RWPE1 (cell line): ENCODE data around the gene MYO5A.
"Not testable (repeated sequence)": the region's sequence is repeated elsewhere in the genome, so short reads cannot be mapped to it uniquely, and the experiment has no call there.

Source experiments
- CTCF ChIA-PET: fragments of 350-600 bp; sonication (Branson Sonifier 250); formaldehyde crosslinking; extraction: SDS; loops from one replicate; lab custom pipeline; 2021; lab: Yijun Ruan, JAX
- POLR2A ChIA-PET: fragments of 400-600 bp; formaldehyde crosslinking; extraction: SDS; loops from one replicate; lab custom pipeline; 2020; ENCODE audit warnings: antibody characterized with exemption; ENCODE audit not compliant: low non-redundant PET; lab: Yijun Ruan, JAX
- DNase-seq: peaks from one replicate; pipeline ENCODE4 v3.0.0; 2012; ENCODE audit warnings: low spot score
- H3K27ac ChIP-seq: fragments of 450-650 bp; 2 replicates; pipeline ENCODE4 v1.5.1; 2017
- TF ChIP-seq, protein P1 (sequence below): fragments of 450-650 bp; conservative IDR thresholded peaks from 2 replicates; pipeline ENCODE4 v1.5.1; 2017; ENCODE audit warnings: low read depth, mild to moderate bottlenecking

MYO5A gene

DNA sequence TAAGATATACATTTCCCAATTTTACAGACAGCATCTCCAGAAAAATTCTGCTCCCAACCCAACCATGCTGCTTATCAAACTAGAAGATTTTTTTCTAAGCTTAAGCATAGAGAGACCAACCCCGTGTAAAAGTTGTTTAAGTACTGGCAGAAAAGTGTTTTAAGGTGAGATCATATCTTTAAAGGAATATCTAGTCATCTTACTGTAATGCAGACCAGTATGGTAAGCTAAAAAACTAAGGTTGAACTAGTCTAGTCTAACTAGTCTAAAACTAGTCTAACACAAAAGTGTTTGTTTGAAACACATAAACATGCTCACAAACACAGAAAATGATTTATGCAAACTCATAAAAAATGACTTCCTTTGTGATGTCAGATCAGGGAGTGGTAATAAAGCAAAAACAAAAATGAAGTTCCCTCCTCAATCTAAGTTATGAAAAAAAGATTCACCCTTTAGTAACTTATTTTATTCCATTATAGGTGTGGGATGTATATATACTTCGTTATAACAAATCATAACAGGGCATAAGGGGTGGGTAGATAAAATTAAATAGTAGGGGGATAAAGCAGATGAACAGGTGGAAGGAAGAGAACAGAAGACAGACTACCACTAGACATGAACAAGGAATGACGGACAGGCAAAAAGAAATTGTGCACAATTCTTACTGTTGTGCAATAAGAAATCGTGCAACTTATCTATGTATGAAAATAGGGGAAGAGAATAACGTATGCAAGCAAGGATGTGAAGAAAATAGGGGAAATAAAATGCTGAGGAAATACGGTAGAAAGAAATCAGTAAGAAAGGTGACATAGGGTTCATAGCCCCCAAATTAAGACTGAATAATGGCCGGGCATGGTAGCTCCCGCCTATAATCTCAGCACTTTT is 10.0 kb downstream of the MYO5A start:
- TF ChIP-seq, protein P1, sequence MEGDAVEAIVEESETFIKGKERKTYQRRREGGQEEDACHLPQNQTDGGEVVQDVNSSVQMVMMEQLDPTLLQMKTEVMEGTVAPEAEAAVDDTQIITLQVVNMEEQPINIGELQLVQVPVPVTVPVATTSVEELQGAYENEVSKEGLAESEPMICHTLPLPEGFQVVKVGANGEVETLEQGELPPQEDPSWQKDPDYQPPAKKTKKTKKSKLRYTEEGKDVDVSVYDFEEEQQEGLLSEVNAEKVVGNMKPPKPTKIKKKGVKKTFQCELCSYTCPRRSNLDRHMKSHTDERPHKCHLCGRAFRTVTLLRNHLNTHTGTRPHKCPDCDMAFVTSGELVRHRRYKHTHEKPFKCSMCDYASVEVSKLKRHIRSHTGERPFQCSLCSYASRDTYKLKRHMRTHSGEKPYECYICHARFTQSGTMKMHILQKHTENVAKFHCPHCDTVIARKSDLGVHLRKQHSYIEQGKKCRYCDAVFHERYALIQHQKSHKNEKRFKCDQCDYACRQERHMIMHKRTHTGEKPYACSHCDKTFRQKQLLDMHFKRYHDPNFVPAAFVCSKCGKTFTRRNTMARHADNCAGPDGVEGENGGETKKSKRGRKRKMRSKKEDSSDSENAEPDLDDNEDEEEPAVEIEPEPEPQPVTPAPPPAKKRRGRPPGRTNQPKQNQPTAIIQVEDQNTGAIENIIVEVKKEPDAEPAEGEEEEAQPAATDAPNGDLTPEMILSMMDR: no peak
- H3K27ac ChIP-seq: no peak overlapping the region
- POLR2A ChIA-PET: no interaction called here
- DNase-seq: no peak
- CTCF ChIA-PET: no interaction called here

DNA sequence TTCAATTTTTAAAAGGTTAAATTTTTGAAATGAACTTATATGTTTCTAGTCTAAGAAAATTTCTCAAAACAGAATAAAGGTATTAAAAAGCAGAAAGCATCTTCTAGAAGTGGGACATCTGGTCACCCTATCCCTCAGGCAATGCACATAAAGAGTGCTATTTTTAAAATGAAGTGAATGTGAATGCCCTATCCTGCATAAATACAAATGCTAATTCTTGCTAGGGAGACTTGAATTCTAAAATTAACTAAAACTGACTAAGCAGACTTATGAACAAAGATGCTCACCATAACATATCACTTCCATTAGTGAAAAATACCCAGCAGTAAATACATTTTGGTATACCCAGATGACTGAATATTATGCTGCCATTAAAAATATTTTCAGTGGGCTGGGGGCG is 11.7 kb downstream of the MYO5A start:
- TF ChIP-seq, protein P1: no peak
- H3K27ac ChIP-seq: no peak overlapping the region
- POLR2A ChIA-PET: no interaction called here
- CTCF ChIA-PET: no interaction called here
- DNase-seq: no peak

DNA sequence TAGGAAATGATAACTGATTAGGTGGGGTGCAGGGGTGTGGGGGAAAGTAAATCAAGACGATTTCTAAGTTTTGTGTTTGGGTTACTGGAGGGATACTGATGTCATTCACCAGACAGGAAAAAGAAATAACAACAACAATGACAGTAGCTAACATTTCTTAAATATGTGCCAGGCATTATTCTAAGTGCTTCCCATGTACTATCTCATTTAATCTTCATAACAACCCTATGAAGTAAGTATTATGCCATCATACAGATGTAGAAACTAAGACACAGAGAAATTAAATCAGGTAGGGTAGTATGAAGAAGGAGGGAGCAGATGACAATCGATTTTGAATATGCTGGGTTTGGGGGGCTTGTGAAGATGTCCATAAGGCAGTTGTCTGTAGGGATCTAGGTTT is 13.3 kb downstream of the MYO5A start:
- no peak overlapping the region for H3K27ac ChIP-seq
- DNase-seq: no peak
- ChIA-PET POLR2A (no interaction called here), CTCF (no interaction called here)
- TF ChIP-seq, protein P1: no peak

DNA sequence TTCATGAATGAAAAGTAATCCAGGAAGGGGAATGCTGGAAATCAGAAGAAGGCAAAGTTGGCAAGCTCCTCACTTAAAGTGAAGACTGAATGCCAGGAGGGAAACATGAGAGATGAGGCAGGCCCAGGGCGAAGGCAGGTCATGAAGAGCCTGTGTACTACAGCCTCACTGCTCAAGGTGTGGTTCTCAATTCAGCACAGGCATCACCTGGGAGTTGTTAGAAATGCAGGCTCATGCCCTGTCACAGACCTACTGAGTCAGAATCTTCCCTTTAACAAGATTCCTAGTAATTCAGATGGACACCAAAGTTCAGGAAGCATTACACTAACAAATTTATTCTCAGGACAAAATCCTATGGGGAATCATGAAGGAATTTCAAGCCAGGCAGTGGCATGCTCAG is 14.2 kb downstream of the MYO5A start:
- POLR2A ChIA-PET: no interaction called here
- H3K27ac ChIP-seq: no peak overlapping the region
- CTCF ChIA-PET: no interaction called here
- DNase-seq: no peak
- TF ChIP-seq, protein P1: no peak

DNA sequence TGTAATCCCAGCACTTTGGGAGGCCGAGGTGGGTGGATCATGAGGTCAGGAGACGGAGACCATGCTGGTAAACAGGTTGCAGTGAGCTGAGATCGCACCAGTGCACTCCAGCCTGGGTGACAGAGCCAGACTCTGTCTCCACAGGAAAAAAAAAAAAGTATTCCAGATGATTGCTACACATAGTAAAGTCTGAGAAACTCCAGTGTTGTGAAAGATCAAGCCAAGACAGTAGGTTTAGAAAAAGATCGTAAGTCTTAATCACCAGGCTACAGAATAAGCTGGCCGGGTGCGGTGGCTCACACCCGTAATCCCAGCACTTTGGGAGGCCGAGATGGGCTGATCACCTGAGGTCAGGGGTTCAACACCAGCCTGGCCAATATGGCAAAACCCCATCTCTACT is 15.8 kb downstream of the MYO5A start:
- H3K27ac ChIP-seq, DNase-seq, CTCF ChIA-PET: not testable (repeated sequence)
- POLR2A ChIA-PET: interaction anchor here (0.6 kb wide), 1 partner anchor 206 kb away, joined by 3 read pairs; no protein-coding TSS in a partner anchor

DNA sequence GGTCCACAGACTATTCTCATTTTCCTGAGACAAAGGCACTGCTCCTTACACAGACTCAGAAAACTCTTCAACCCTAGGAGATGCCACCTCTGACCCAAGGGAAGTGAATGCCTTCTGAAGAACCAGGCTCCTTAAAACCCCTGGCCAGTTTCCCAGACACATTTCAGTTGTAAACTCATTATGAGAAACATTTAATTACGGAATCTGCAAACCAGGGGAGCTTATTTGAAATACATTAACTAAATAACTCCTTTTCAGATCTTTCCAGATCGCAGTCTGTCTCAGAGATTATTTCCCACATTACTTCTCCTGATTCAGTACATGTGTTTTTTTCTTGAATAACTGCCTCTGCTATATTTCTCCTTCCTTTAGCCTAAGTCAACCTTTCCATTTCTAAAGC is 17.6 kb downstream of the MYO5A start:
- no peak for DNase-seq
- ChIA-PET CTCF (interaction anchor here (0.5 to 0.6 kb wide), 2 partner anchors 162 to 212 kb away, joined by 4 read pairs; no protein-coding TSS in a partner anchor), POLR2A (no interaction called here)
- no peak overlapping the region for H3K27ac ChIP-seq
- TF ChIP-seq, protein P1: no peak

DNA sequence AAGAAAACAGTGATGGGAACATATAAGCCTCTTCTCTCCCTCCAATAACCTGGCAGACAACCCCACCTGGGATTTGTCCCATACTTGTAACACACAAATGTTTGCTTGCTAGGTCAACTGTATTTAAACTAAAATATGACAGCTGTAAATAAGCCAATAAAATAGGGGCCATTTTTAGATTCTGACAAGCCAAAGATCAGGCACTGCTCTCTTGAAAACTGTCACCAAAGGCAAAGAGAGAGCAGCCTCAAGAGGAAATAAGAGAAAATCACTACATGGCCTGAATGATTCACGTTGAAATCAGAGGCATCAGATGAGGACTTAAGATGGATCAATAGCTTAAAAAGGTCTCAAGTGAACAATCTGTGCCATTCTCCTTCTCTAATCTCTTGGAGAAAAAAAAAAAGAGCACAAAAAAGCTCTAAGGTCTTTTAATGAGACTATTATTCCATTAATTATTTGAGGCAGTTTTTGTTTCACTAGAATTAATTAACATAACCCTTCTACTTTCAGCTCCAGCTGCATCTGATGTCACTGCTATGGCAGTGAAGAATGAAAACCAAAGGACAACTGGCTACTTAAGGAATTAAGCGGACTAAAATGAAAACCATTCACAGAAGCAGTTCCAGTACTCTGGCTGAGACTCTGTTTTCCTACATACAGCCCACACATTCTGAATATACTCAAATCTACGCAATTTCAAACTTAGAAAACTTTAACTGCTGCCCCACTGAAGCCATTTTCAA is 19.0 kb downstream of the MYO5A start:
- ChIA-PET POLR2A (no interaction called here), CTCF (interaction anchor here (0.7 kb wide), 1 partner anchor 9 kb away, joined by 3 read pairs; no protein-coding TSS in a partner anchor)
- DNase-seq: no peak
- TF ChIP-seq, protein P1: no peak
- no peak overlapping the region for H3K27ac ChIP-seq
